Neural cell (in vitro differentiated cells): Measurements from ENCODE around the gene CCNQ.

Experiments used
- CTCF ChIP-seq: fragments of 450-650 bp; IDR thresholded peaks from 2 replicates; pipeline ENCODE4 v1.5.1; 2014; ENCODE audit warnings: antibody characterized with exemption, mild to moderate bottlenecking, moderate library complexity; ENCODE audit not compliant: poor library complexity, severe bottlenecking
- EZH2 ChIP-seq: fragments of 200-600, 300-800 bp; shearing (Covaris generic), sonication (generic); IDR thresholded peaks from 2 replicates; pipeline ENCODE4 v1.6.1; 2014; ENCODE audit warnings: antibody characterized with exemption, low read length, borderline replicate concordance, mild to moderate bottlenecking; ENCODE audit not compliant: insufficient read depth, poor library complexity, severe bottlenecking
- MXI1 ChIP-seq: fragments of 450-650 bp; conservative IDR thresholded peaks from 2 replicates; pipeline ENCODE4 v1.6.1; 2014; ENCODE audit warnings: antibody characterized with exemption, mild to moderate bottlenecking; ENCODE audit not compliant: poor library complexity, severe bottlenecking
- POLR2AphosphoS5 ChIP-seq: IDR thresholded peaks from 2 replicates; pipeline ENCODE4 v1.6.1; 2012
- RAD21 ChIP-seq: fragments of 450-650 bp; conservative IDR thresholded peaks from 2 replicates; pipeline ENCODE4 v1.6.1; 2014; ENCODE audit warnings: antibody characterized with exemption, mild to moderate bottlenecking, moderate library complexity
- SMC3 ChIP-seq: fragments of 450-650 bp; conservative IDR thresholded peaks from 2 replicates; pipeline ENCODE4 v1.6.1; 2014; ENCODE audit warnings: antibody characterized with exemption, mild to moderate bottlenecking, moderate library complexity; ENCODE audit not compliant: poor library complexity
- TF ChIP-seq, protein P1 (sequence below): IDR thresholded peaks from 2 replicates; pipeline ENCODE4 v1.6.1; 2012; ENCODE audit warnings: borderline replicate concordance

GRCh38 chrX:153627675-153628111 lies 28.8 kb upstream of the CCNQ start:
- TF ChIP-seq CTCF (no peak), SMC3 (no peak), POLR2AphosphoS5 (no peak), RAD21 (no peak), MXI1 (no peak), EZH2 (no peak)
- TF ChIP-seq, protein P1, sequence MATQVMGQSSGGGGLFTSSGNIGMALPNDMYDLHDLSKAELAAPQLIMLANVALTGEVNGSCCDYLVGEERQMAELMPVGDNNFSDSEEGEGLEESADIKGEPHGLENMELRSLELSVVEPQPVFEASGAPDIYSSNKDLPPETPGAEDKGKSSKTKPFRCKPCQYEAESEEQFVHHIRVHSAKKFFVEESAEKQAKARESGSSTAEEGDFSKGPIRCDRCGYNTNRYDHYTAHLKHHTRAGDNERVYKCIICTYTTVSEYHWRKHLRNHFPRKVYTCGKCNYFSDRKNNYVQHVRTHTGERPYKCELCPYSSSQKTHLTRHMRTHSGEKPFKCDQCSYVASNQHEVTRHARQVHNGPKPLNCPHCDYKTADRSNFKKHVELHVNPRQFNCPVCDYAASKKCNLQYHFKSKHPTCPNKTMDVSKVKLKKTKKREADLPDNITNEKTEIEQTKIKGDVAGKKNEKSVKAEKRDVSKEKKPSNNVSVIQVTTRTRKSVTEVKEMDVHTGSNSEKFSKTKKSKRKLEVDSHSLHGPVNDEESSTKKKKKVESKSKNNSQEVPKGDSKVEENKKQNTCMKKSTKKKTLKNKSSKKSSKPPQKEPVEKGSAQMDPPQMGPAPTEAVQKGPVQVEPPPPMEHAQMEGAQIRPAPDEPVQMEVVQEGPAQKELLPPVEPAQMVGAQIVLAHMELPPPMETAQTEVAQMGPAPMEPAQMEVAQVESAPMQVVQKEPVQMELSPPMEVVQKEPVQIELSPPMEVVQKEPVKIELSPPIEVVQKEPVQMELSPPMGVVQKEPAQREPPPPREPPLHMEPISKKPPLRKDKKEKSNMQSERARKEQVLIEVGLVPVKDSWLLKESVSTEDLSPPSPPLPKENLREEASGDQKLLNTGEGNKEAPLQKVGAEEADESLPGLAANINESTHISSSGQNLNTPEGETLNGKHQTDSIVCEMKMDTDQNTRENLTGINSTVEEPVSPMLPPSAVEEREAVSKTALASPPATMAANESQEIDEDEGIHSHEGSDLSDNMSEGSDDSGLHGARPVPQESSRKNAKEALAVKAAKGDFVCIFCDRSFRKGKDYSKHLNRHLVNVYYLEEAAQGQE: no peak
